CD8-positive, alpha-beta memory T cell (primary cell): ENCODE results near the gene CSNK1D. TPM values are rescaled to one million over a fixed set of nuclear protein-coding genes. Genes with fewer than 3 reads are reported as not detected.
"Not testable (repeated sequence)": the region's sequence is repeated elsewhere in the genome, so short reads cannot be mapped to it uniquely, and the experiment has no call there.

Experiments
- CTCF ChIA-PET: fragments of 350-600 bp; sonication (Branson Sonifier 250); formaldehyde crosslinking; loops from one replicate; lab custom pipeline; 2021; ENCODE audit warnings: antibody characterized with exemption; lab: Charles Lee
- POLR2A ChIA-PET: fragments of 350-600 bp; sonication (Branson Sonifier 250); formaldehyde crosslinking; loops from one replicate; lab custom pipeline; 2021; ENCODE audit warnings: antibody characterized with exemption; lab: Charles Lee
- DNase-seq, 5 donors: peaks; one replicate each; pipeline versions ENCODE4 v3.0.0 to v3.0.0-alpha.2; 2020 to 2022; ENCODE audit warnings: mixed read lengths in 1 of 5
- H3K27ac ChIP-seq: one replicate; pipeline ENCODE4 v1.7.0; 2013; ENCODE audit warnings: low read depth, mild to moderate bottlenecking, low read length, moderate library complexity
- H3K27me3 ChIP-seq: 2 replicates; pipeline ENCODE4 v1.7.0; 2013; ENCODE audit warnings: low read length, mild to moderate bottlenecking; ENCODE audit not compliant: insufficient read depth, poor library complexity, severe bottlenecking
- H3K36me3 ChIP-seq: 2 replicates; pipeline ENCODE4 v1.7.0; 2013; ENCODE audit warnings: mild to moderate bottlenecking, low read length, moderate library complexity; ENCODE audit not compliant: insufficient read depth
- H3K4me1 ChIP-seq: 2 replicates; pipeline ENCODE4 v1.7.0; 2013; ENCODE audit warnings: mild to moderate bottlenecking, low read length, moderate library complexity; ENCODE audit not compliant: insufficient read depth
- H3K4me3 ChIP-seq: 2 replicates; pipeline ENCODE4 v1.7.0; 2013; ENCODE audit warnings: mild to moderate bottlenecking, low read length
- H3K9me3 ChIP-seq: 2 replicates; pipeline ENCODE4 v1.7.0; 2013; ENCODE audit warnings: mild to moderate bottlenecking, low read length
- H3K27ac Mint-ChIP-seq, 8 donors: one replicate each; pipeline ENCODE4 v1.8.0; 2020 to 2021; ENCODE audit warnings: mixed read lengths in 8 of 8, mild to moderate bottlenecking in 6 of 8, inconsistent platforms in 3 of 8, moderate library complexity in 3 of 8
- H3K27me3 Mint-ChIP-seq, 2 donors: one replicate each; pipeline ENCODE4 v1.8.0; 2020 to 2021; ENCODE audit warnings: mixed read lengths in 2 of 2, mild to moderate bottlenecking in 1 of 2, moderate library complexity in 1 of 2
- H3K36me3 Mint-ChIP-seq, 3 donors: one replicate each; pipeline ENCODE4 v1.8.0; 2020 to 2021; ENCODE audit warnings: mixed read lengths in 3 of 3, inconsistent platforms in 1 of 3, mild to moderate bottlenecking in 1 of 3
- H3K4me1 Mint-ChIP-seq, 3 donors: one replicate each; pipeline ENCODE4 v1.8.0; 2020 to 2021; ENCODE audit warnings: mixed read lengths in 3 of 3, inconsistent platforms in 1 of 3, mild to moderate bottlenecking in 1 of 3
- H3K4me3 Mint-ChIP-seq, 7 donors: one replicate each; pipeline ENCODE4 v1.8.0; 2020 to 2021; ENCODE audit warnings: mixed read lengths in 7 of 7, mild to moderate bottlenecking in 6 of 7, moderate library complexity in 4 of 7, inconsistent platforms in 2 of 7
- H3K9me3 Mint-ChIP-seq, 5 donors: one replicate each; pipeline ENCODE4 v1.8.0; 2020 to 2022; ENCODE audit warnings: mixed read lengths in 5 of 5, mild to moderate bottlenecking in 3 of 5, moderate library complexity in 2 of 5, inconsistent platforms in 1 of 5
- polyA plus RNA-seq: library from polyadenylated mRNA; unstranded; fragments of 300-500 nt; fragmentation: Illumina TruSeq; gene quantifications from one replicate; pipeline ENCODE4 v1.2.3, GENCODE V29; 2021
- total RNA-seq, 2 experiments: library from RNA; stranded (reverse); gene quantifications; one replicate each; pipeline ENCODE4 v1.2.3, GENCODE V29; 2021

The CSNK1D gene
- total and polyA plus RNA-seq, 3 experiments from 2014 or later = 74.6 to 141 (median 129) TPM

- H3K9me3 Mint-ChIP-seq = no peaks in the 10 kb centered on the region
- H3K27ac Mint-ChIP-seq = peak overlapping the region in 1 of 8 donors; percentile 47
- Histone ChIP-seq H3K36me3 (peaks cover 13% of the 10 kb centered on the region), H3K4me3 (no peak overlapping the region), H3K27me3 (no peaks in the 10 kb centered on the region), H3K27ac (no peak overlapping the region), H3K4me1 (peaks cover 9% of the 10 kb centered on the region), H3K9me3 (no peaks in the 10 kb centered on the region)
- POLR2A ChIA-PET = no interaction called here
- H3K27me3 Mint-ChIP-seq = no peaks in the 10 kb centered on the region
- H3K4me1 Mint-ChIP-seq = peaks cover 9 to 12% (median 9%) of the 10 kb centered on the region in 3 donors
- CTCF ChIA-PET = interaction anchor here (0.8 kb wide), 1 partner anchor 12 kb away, joined by 4 read pairs; no protein-coding TSS in a partner anchor
- no peak for DNase-seq
- peaks cover 0 to 63% (median 18%) of the 10 kb centered on the region in 3 donors for H3K36me3 Mint-ChIP-seq
- H3K4me3 Mint-ChIP-seq = no peak overlapping the region
Measured at GRCh38 chr17:82193520-82194220, 79.8 kb downstream of the CSNK1D start.

GRCh38 chr17:82193050-82193449 lies 80.5 kb downstream of the CSNK1D start:
- H3K4me1 ChIP-seq, H3K27me3 ChIP-seq, H3K9me3 Mint-ChIP-seq, H3K4me3 ChIP-seq, H3K27ac Mint-ChIP-seq, H3K27me3 Mint-ChIP-seq, POLR2A ChIA-PET, H3K9me3 ChIP-seq, CTCF ChIA-PET, DNase-seq, H3K4me3 Mint-ChIP-seq, H3K4me1 Mint-ChIP-seq, H3K27ac ChIP-seq: not testable (repeated sequence)
- H3K36me3 ChIP-seq = peaks cover 13% of the 10 kb centered on the region
- H3K36me3 Mint-ChIP-seq = peaks cover 0 to 59% (median 14%) of the 10 kb centered on the region in 3 donors

Other genes with a start within 250 kb of the CSNK1D start
- 1 to 10 TPM; 4.2 to 4.5 TPM for gene RAC3, start 242.0 kb downstream of the CSNK1D start, total RNA-seq
- not detected for gene RAC3, start 242.0 kb downstream of the CSNK1D start, polyA plus RNA-seq
- gene DCXR, start 236.0 kb downstream of the CSNK1D start, total RNA-seq = 100 to 1,000 TPM; 117 to 127 TPM
- 108 TPM for gene DCXR, start 236.0 kb downstream of the CSNK1D start, polyA plus RNA-seq
- 10 to 100 TPM; 18.1 to 19.4 TPM for gene RFNG, start 221.9 kb downstream of the CSNK1D start, total RNA-seq
- gene RFNG, start 221.9 kb downstream of the CSNK1D start, polyA plus RNA-seq = 7.3 TPM
- gene GPS1, start 221.8 kb downstream of the CSNK1D start, total RNA-seq = 100 to 1,000 TPM; 122 to 125 TPM
- gene GPS1, start 221.8 kb downstream of the CSNK1D start, polyA plus RNA-seq = 151 TPM
- 100 to 1,000 TPM; 206 to 210 TPM for gene DUS1L, start 207.9 kb downstream of the CSNK1D start, total RNA-seq
- 142 TPM for gene DUS1L, start 207.9 kb downstream of the CSNK1D start, polyA plus RNA-seq
- 100 to 1,000 TPM; 251 to 259 TPM for gene FASN, start 175.5 kb downstream of the CSNK1D start, total RNA-seq
- 2.7 TPM for gene FASN, start 175.5 kb downstream of the CSNK1D start, polyA plus RNA-seq
- 10 to 100 TPM; 69.8 to 77.6 TPM for gene CCDC57, start 60.9 kb downstream of the CSNK1D start, total RNA-seq
- gene CCDC57, start 60.9 kb downstream of the CSNK1D start, polyA plus RNA-seq = 39.2 TPM
- gene SLC16A3, start 44.7 kb downstream of the CSNK1D start, total RNA-seq = 10 to 100 TPM; 27.5 to 31.8 TPM
- 3.3 TPM for gene SLC16A3, start 44.7 kb downstream of the CSNK1D start, polyA plus RNA-seq
- gene CD7, start 43.9 kb upstream of the CSNK1D start, total RNA-seq = 100 to 1,000 TPM; 186 to 190 TPM
- gene CD7, start 43.9 kb upstream of the CSNK1D start, polyA plus RNA-seq = 193 TPM
- 1 to 10 TPM in 1 of 2 experiments, under 1 TPM in 1; 0.49 to 1.1 TPM for gene SECTM1, start 60.1 kb upstream of the CSNK1D start, total RNA-seq
- 1.9 TPM for gene SECTM1, start 60.1 kb upstream of the CSNK1D start, polyA plus RNA-seq
- not detected for gene TEX19, start 85.5 kb upstream of the CSNK1D start, total RNA-seq
- not detected for gene TEX19, start 85.5 kb upstream of the CSNK1D start, polyA plus RNA-seq
- gene UTS2R, start 98.1 kb upstream of the CSNK1D start, total RNA-seq = not detected
- gene UTS2R, start 98.1 kb upstream of the CSNK1D start, polyA plus RNA-seq = not detected
- gene HEXD, start 144.6 kb upstream of the CSNK1D start, total RNA-seq = 10 to 100 TPM; 29.6 to 30.4 TPM
- gene HEXD, start 144.6 kb upstream of the CSNK1D start, polyA plus RNA-seq = 10.6 TPM
- gene OGFOD3, start 144.9 kb upstream of the CSNK1D start, total RNA-seq = 10 to 100 TPM; 27.9 to 28.4 TPM
- 29.9 TPM for gene OGFOD3, start 144.9 kb upstream of the CSNK1D start, polyA plus RNA-seq
- 100 to 1,000 TPM; 184 to 189 TPM for gene CYBC1, start 177.1 kb upstream of the CSNK1D start, total RNA-seq
- gene CYBC1, start 177.1 kb upstream of the CSNK1D start, polyA plus RNA-seq = 175 TPM
- gene NARF, start 185.0 kb upstream of the CSNK1D start, total RNA-seq = 10 to 100 TPM; 62.2 to 63.0 TPM
- 95.3 TPM for gene NARF, start 185.0 kb upstream of the CSNK1D start, polyA plus RNA-seq
- 10 to 100 TPM; 63.9 to 71.2 TPM for gene FOXK2, start 246.0 kb upstream of the CSNK1D start, total RNA-seq
- gene FOXK2, start 246.0 kb upstream of the CSNK1D start, polyA plus RNA-seq = 8.2 TPM